IPS-15b (cell line): ENCODE measurements around the gene ZNF688.
A peak's percentile ranks its signal among the peaks of the same experiment; 100 is the strongest.

Experiments
- H3K27me3 ChIP-seq: one replicate; pipeline ENCODE4 v1.6.1; 2013; ENCODE audit warnings: low read length; ENCODE audit not compliant: control insufficient read depth, insufficient read depth
- H3K36me3 ChIP-seq: one replicate; pipeline ENCODE4 v1.6.1; 2013; ENCODE audit warnings: low read length; ENCODE audit not compliant: control insufficient read depth, insufficient read depth
- H3K4me1 ChIP-seq: one replicate; pipeline ENCODE4 v1.6.1; 2013; ENCODE audit warnings: mild to moderate bottlenecking, low read length; ENCODE audit not compliant: control insufficient read depth, insufficient read depth
- H3K4me3 ChIP-seq: one replicate; pipeline ENCODE4 v1.5.1; 2013; ENCODE audit warnings: low read depth, low read length
- H3K9ac ChIP-seq: one replicate; pipeline ENCODE4 v1.6.1; 2013; ENCODE audit warnings: low read depth, mild to moderate bottlenecking, low read length
- H3K9me3 ChIP-seq: one replicate; pipeline ENCODE4 v1.6.1; 2013; ENCODE audit warnings: mild to moderate bottlenecking, low read length; ENCODE audit not compliant: control insufficient read depth, insufficient read depth

Gene ZNF688

DNA sequence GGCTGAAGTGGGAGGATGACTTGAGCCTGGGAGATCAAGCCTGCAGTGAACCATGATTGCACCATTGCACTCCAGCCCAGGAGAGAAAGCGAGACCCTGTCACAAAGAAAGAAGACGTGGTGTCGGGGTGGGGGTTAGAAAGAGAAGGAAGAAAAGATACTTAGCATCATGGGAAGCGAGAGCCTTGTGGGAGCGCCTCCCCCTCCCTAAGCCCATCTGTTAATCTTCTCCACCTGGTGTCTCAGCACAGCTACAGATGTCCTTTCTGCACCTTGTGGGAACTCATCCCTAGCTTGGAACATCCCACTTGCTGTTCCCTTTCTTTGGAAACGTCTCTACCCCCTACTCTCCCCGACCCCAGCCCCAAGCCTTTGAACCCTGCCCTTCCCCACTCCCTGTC is 6.0 kb downstream of the ZNF688 start:
- Histone ChIP-seq H3K9ac (no peak overlapping the region), H3K9me3 (no peaks in the 10 kb centered on the region), H3K27me3 (peaks cover 2% of the 10 kb centered on the region), H3K4me3 (no peak overlapping the region), H3K4me1 (peaks cover 2% of the 10 kb centered on the region), H3K36me3 (no peaks in the 10 kb centered on the region)

DNA sequence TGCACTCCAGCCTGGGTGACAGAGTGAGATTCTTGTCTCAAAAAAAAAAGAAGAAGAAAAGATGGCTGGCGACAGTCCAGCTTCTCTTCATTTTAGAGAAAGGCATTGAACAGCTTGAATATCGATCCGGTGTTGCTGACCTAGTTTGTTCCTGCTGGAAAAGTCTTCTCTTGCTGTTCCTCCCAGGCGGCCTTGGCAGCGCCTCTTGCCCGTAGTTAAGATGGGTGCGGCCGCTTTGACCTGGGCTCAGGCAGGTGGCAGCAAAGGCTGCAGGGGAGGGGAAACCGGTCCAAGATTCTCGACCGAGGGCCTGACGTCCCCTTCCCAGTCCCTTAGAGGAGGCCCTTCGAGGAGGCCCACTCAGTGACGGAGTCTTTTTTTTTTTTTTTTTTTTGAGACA is 9.5 kb downstream of the ZNF688 start:
- Histone ChIP-seq H3K36me3 (no peaks in the 10 kb centered on the region), H3K9me3 (no peaks in the 10 kb centered on the region), H3K4me1 (no peaks in the 10 kb centered on the region), H3K27me3 (peaks cover 2% of the 10 kb centered on the region), H3K4me3 (peak overlapping the region; percentile 57), H3K9ac (no peak overlapping the region)

DNA sequence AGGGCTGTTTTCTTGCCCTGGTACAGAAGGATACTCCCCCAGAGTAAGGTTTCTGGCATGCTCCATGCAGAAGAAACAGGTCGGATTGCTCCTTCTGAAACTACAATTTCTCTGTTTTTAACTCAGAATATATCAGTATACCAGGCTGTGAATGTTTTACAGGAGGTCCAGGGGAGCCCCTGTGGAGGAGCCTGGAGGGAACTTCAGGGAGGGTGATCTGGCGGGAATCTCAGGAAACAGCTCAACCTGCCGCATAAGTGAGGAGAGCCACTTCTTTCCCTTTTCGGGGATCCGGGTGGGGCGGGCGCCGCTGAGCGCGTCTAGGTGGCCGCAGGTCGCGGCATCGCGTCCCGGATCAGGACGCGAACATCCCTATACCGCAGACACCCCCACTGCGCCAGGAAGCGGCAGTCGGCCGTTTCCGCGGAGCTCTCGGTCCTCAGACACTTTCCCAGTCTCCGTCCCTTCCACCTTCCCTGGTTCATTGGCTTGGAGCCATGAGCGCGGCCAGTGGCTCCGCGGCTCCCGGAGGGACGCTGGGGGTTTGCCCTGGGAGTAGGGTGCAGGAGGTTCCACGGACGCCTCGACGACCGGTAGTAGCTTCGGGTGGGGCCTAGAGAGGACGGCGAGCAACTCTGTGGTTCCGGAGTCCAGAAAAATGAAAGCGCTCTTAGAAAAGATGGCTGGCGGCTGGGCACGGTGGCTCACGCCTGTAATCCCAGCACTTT is 10.3 kb downstream of the ZNF688 start:
- H3K4me1 ChIP-seq: no peaks in the 10 kb centered on the region
- no peaks in the 10 kb centered on the region for H3K36me3 ChIP-seq
- H3K9ac ChIP-seq: peak overlapping the region; percentile 70
- H3K27me3 ChIP-seq: peaks cover 2% of the 10 kb centered on the region
- H3K9me3 ChIP-seq: no peaks in the 10 kb centered on the region
- peak overlapping the region; percentile 57 for H3K4me3 ChIP-seq

DNA sequence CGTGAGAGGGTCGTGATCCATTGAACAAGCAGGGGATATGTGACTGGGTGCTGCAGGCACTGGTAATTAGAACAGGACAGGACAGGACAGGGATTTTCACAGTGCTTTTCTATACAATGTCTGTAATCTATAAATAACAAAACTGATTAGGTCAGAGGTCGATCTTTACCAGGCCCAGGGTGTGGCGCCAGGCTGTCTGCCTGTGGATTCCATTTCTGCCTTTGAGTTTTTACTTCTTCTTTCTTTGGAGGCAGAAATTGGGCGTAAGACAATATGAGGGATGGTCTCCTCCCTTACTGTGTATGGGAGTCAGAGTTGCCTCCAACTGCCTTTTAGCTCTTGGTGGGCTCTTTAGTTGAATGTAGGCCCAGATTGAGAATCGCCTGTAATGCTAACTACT is 11.8 kb downstream of the ZNF688 start:
- Histone ChIP-seq H3K4me3 (no peak overlapping the region), H3K36me3 (peaks cover 11% of the 10 kb centered on the region), H3K9me3 (no peaks in the 10 kb centered on the region), H3K9ac (no peak overlapping the region), H3K27me3 (no peaks in the 10 kb centered on the region), H3K4me1 (no peaks in the 10 kb centered on the region)

DNA sequence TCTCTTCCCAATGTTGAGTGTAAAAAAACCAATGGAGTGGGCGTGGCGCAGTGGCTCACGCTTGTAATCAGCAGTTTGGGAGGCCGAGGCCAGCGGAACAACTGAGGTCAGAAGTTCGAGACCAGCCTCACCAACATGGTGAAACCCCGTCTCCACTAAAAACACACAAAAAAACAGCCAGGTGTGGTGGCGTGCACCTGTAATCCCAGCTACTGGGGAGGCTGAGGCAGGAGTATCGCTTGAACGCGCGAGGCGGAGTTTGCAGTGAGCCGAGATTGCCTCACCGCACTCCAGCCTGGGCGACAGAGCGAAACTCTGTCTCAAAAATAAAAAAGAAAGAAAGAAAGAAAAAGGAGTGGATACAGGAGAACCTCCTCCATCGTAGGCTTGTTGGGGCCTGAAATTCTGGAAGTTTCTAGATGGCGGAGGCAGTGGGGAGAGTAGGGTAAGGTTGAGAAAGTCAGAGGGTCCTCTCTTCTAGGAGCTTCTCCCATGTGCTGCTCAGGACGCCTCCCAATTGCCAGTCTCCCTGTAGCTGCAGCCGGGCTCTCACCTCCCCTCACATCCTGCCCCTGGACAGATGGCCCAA is 12.6 kb downstream of the ZNF688 start:
- H3K4me3 ChIP-seq: peak overlapping the region; percentile 40

DNA sequence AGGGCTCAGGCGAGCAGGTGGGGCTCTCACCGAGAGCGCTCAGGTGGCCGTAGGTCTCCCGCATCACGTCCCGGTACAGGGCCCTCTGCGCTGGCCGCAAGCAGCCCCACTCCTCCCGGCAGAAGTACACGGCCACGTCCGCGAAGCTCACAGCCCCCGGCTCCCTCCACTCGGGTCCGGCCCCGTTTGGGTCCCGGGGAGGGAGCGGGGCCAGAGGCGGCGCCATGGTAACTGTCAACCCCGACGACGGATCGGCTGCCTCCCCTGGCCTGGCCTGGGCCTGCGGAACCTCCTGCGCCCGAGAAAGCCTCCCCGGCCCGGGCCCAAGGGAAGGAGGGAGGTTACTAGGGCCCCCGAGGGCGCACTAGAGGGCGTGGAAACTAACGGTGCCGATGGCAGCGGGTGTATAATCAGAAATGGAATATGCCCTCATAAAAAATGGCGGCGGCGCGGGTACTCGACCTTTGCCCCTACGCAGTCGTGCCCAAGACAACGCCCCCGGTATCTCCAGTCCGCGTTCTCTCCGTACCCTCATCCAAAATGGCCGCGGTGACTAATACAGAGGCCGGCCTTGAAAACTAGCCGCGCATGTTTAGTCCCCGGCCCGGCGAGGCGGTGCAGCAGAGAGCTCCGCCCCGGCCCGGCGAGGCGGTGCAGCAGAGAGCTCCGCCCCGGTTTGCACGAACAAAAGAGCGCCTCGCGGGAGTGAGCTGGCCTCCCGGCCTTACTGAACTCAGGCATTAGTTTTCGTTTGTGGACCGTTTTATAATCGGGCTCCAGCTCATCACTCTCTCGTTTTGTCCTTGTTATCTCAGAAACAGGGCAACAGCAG is 13.3 kb downstream of the ZNF688 start, which contains the start of gene ZNF764:
TSS of gene ZNF764 (minus strand) at position 418 of the 832 bp plus-strand sequence. CDS start at position 226, 192 bp downstream.
- peak within 1 kb of the TSS; percentile 76 for H3K4me3 ChIP-seq
- no peaks in the 10 kb centered on the region for H3K27me3 ChIP-seq
- no peaks in the 10 kb centered on the region for H3K9me3 ChIP-seq
- H3K36me3 ChIP-seq: peaks cover 15% of the 10 kb centered on the region
- H3K9ac ChIP-seq: peak within 1 kb of the TSS; percentile 65
- no peaks in the 10 kb centered on the region for H3K4me1 ChIP-seq

More for the DNA sequence above, 12.6 kb downstream of the ZNF688 start:
- Histone ChIP-seq H3K9ac (peak overlapping the region; percentile 28), H3K27me3 (no peaks in the 10 kb centered on the region), H3K9me3 (no peaks in the 10 kb centered on the region), H3K36me3 (peaks cover 15% of the 10 kb centered on the region), H3K4me1 (no peaks in the 10 kb centered on the region)

DNA sequence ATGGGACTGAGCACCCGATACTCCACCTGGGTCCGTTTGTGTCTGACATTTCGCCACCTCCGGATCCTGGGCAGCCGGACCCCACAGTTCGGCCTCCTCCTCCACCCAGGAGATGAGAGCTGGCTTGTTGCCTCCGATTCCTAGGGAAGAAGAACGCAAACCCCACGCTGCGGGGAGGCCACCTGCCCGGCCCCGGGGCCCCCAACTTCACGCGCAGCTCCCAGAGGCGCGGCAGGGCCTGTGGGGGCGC is 13.9 kb downstream of the ZNF688 start:
- H3K4me1 ChIP-seq: no peaks in the 10 kb centered on the region
- H3K4me3 ChIP-seq: peak overlapping the region; percentile 76
- H3K27me3 ChIP-seq: no peaks in the 10 kb centered on the region
- H3K9me3 ChIP-seq: no peaks in the 10 kb centered on the region
- H3K36me3 ChIP-seq: peaks cover 15% of the 10 kb centered on the region
- peak overlapping the region; percentile 65 for H3K9ac ChIP-seq

DNA sequence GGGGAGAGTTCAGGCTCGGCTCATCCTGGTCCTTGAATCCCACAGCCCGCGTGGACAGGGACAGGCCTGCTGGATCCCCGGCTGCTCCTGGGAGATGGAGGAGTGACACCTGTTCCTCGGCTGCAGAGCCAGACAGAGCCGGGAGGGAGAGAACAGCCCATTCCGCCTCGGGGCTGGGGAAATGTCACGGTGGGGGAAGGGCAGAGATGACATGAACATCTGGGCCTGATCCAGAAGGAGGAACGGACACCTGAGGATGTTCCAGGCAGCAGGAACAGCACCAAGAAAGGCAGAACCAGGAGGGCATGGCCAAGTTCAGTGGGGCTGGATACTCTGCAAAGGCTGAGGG is 15.4 kb downstream of the ZNF688 start:
- Histone ChIP-seq H3K9ac (no peak overlapping the region), H3K4me1 (no peaks in the 10 kb centered on the region), H3K36me3 (peaks cover 15% of the 10 kb centered on the region), H3K9me3 (no peaks in the 10 kb centered on the region), H3K4me3 (no peak overlapping the region), H3K27me3 (no peaks in the 10 kb centered on the region)

DNA sequence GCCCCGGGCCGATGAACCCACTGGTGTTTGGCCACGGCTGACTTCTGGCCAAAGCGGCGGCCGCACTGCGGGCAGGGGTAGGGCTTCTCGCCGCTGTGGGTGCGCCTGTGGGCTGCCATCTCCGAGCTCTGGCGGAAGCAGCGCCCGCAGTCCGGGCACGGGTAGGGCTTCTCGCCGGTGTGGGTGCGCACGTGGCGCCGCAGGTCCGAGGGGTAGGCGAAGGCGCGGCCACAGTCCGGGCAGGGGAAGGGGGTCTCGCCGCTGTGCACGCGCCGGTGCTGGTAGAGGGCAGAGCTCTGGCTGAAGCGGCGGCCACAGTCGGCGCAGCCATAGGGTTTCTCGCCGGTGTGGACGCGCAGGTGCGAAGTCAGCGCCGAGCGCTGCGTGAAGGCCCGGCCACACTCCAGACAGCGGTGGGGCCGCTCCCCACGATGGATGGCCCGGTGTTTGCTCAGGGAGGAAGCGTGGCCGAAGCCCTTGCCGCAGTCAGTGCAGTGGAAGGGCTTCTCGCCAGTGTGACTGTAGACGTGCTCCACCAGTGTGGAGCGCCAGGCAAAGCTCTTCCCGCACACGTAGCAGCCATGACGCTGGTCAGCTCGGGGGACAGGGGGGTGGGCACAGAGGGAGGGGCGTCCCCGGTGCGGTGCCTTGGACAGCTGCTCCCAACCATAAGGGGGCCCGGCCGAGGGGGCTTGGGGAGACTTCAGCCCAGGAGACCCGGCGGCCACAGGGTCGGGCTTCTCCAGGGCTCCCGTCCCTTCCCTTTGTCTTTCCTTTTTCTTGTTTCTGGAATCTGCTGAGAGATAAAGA is 16.0 kb downstream of the ZNF688 start:
- H3K4me3 ChIP-seq: no peak overlapping the region
- H3K9me3 ChIP-seq: no peaks in the 10 kb centered on the region
- no peaks in the 10 kb centered on the region for H3K27me3 ChIP-seq
- peaks cover 15% of the 10 kb centered on the region for H3K36me3 ChIP-seq
- H3K4me1 ChIP-seq: no peaks in the 10 kb centered on the region
- H3K9ac ChIP-seq: no peak overlapping the region

DNA sequence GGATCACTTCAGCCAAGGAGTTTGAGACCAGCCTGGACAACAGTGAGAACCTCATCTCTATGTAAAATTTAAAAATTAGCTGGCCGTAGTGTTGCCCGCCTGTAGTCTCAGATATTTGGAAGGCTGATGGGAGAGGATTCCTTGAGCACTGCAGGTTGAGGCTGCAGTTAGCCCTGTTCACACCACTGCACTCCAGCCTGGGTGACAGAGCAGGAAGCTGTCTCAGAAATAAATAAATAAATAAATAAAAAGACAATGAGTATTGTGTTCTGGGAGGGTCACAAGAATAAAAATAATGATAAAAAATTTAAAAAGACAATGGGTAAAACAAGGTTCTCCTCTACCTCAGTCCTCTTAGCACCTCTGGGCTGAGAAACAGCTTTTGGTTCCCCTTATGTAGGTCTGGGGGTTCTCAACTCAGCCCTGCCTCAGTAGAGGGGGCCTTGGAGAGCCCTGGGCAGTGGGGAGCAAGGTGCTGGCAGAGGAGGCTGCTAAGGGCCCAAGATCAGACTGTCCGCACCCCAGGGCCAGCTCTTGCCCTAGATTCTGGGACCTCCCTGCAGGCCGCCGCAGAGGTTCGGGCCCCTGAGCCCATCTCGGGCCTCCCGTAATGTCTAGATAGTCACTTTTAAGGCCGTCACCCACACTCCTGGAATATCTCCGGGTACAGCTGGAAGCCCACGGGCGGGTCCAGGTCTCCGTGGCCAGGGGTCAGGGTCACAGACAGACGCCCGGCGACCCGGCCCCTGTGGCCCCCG is 16.8 kb downstream of the ZNF688 start:
- no peaks in the 10 kb centered on the region for H3K4me1 ChIP-seq
- H3K4me3 ChIP-seq: no peak overlapping the region
- H3K9ac ChIP-seq: no peak overlapping the region
- peaks cover 15% of the 10 kb centered on the region for H3K36me3 ChIP-seq
- H3K9me3 ChIP-seq: no peaks in the 10 kb centered on the region
- H3K27me3 ChIP-seq: no peaks in the 10 kb centered on the region

DNA sequence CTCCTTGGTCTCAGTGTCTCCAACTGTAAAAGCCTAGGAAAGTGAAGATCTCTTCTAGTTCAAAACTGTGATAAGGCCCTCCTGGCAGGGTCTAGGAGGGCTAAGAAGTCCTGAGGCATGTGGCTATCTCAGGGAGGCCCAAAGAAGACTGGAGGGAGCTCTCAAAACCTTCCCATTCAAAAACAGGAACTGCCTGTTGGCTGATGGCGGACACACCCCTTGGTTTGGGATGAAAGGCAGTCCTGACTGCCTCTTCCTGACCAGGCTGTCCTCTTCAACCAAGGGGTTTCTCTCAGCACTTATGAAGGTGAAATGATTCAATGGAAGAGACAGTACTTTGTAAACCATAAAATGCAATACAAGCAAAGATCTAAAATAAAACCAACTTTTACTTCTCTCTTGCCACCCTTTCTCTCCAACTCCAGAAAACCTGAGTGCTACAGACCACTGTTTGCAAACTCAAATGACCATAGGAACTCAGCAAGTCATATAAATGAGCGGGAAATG is 18.1 kb downstream of the ZNF688 start:
- Histone ChIP-seq H3K9me3 (no peaks in the 10 kb centered on the region), H3K36me3 (peaks cover 15% of the 10 kb centered on the region), H3K9ac (no peak overlapping the region), H3K4me1 (peaks cover 4% of the 10 kb centered on the region), H3K27me3 (no peaks in the 10 kb centered on the region), H3K4me3 (no peak overlapping the region)
